B cell (primary cell): ENCODE measurements around the gene STRBP. TPM values are rescaled to one million over a fixed set of nuclear protein-coding genes. Genes with fewer than 3 reads are reported as not detected.

Source experiments
- ATAC-seq: fragments of 200-7000 bp; cut with Tn5 transposase; one replicate; pipeline ENCODE4 v1.10.0; 2021; ENCODE audit warnings: low read depth, mild to moderate bottlenecking, moderate number of reproducible peaks, moderate library complexity
- CTCF ChIA-PET: fragments of 350-600 bp; sonication (Branson Sonifier 250); formaldehyde crosslinking; loops from one replicate; lab custom pipeline; 2021; ENCODE audit warnings: antibody characterized with exemption, inconsistent platforms; lab: Charles Lee
- POLR2A ChIA-PET: fragments of 350-600 bp; sonication (Branson Sonifier 250); formaldehyde crosslinking; loops from one replicate; lab custom pipeline; 2021; ENCODE audit warnings: antibody characterized with exemption; lab: Charles Lee
- DNase-seq: peaks from one replicate; pipeline ENCODE4 v3.0.0; 2013
- H2AFZ ChIP-seq: 2 replicates; pipeline ENCODE4 v1.6.1; 2012; ENCODE audit warnings: mild to moderate bottlenecking, low read depth, low read length; ENCODE audit not compliant: insufficient read depth, poor library complexity, severe bottlenecking
- H3K27ac ChIP-seq, 2 donors: 1 replicate in 1 of 2; 2 replicates in 1 of 2; pipeline ENCODE4 v1.5.1; 2012 to 2013; ENCODE audit warnings: low read length in 2 of 2, mild to moderate bottlenecking in 2 of 2, moderate library complexity in 1 of 2
- H3K27me3 ChIP-seq, 4 experiments: fragments of 200-600 bp in 1 of 4; sonication (generic) in 1 of 4; replicated peaks in 1 of 4; 1 replicate in 2 of 4; 2 replicates in 2 of 4; pipeline versions ENCODE4 v1.6.1 to v1.7.0; 2013 to 2016; ENCODE audit warnings: low read length in 3 of 4, mild to moderate bottlenecking in 2 of 4, mixed read lengths in 1 of 4, moderate library complexity in 1 of 4; ENCODE audit not compliant: insufficient read depth in 4 of 4, control insufficient read depth in 3 of 4; ENCODE audit errors: control extremely low read depth in 1 of 4
- H3K36me3 ChIP-seq, 2 experiments: replicated peaks in 1 of 2; 1 replicate in 1 of 2; 2 replicates in 1 of 2; pipeline versions ENCODE4 v1.6.1 to v1.7.1; 2013; ENCODE audit warnings: low read length in 1 of 2; ENCODE audit not compliant: insufficient read depth in 2 of 2, control insufficient read depth in 1 of 2; ENCODE audit errors: control extremely low read depth in 1 of 2, extremely low read depth in 1 of 2
- H3K4me1 ChIP-seq, 2 donors: fragments of 200-600 bp in 1 of 2; sonication (generic) in 1 of 2; 1 replicate in 1 of 2; 2 replicates in 1 of 2; pipeline versions ENCODE4 v1.5.1 to v1.6.1; 2013 to 2017; ENCODE audit warnings: low read length in 2 of 2; ENCODE audit not compliant: control insufficient read depth in 2 of 2, insufficient read depth in 2 of 2
- H3K4me2 ChIP-seq: replicated peaks from 2 replicates; pipeline ENCODE3; 2012; ENCODE audit warnings: mild to moderate bottlenecking, low read depth, low read length; ENCODE audit not compliant: poor library complexity, severe bottlenecking
- H3K4me3 ChIP-seq, 5 experiments: fragments of 200-600 bp in 1 of 5; sonication (generic) in 1 of 5; 1 replicate in 3 of 5; 2 replicates in 2 of 5; pipeline versions ENCODE4 v1.5.1 to v1.7.0; 2011 to 2016; ENCODE audit warnings: low read length in 4 of 5, mild to moderate bottlenecking in 4 of 5, low read depth in 2 of 5, control low read depth in 1 of 5, moderate library complexity in 1 of 5; ENCODE audit not compliant: insufficient read depth in 1 of 5; ENCODE audit errors: control extremely low read depth in 1 of 5, extremely low read depth in 1 of 5
- H3K79me2 ChIP-seq: fragments of 200-600 bp; sonication (generic); one replicate; pipeline ENCODE4 v1.6.0; 2016; ENCODE audit warnings: low read length; ENCODE audit not compliant: control insufficient read depth, insufficient read depth
- H3K9ac ChIP-seq: fragments of 200-600 bp; sonication (generic); 2 replicates; pipeline ENCODE4 v1.6.1; 2017; ENCODE audit warnings: mild to moderate bottlenecking, low read length, moderate library complexity
- H3K9me3 ChIP-seq, 3 donors: one replicate each; pipeline versions ENCODE4 v1.6.1 to v1.7.1; 2013; ENCODE audit warnings: low read length in 2 of 3; ENCODE audit not compliant: control insufficient read depth in 2 of 3, insufficient read depth in 1 of 3; ENCODE audit errors: control extremely low read depth in 1 of 3
- H4K20me1 ChIP-seq: 2 replicates; pipeline ENCODE4 v1.6.0; 2012; ENCODE audit warnings: mild to moderate bottlenecking, low read length; ENCODE audit not compliant: insufficient read depth, control insufficient read depth, poor library complexity, severe bottlenecking
- H3K27ac Mint-ChIP-seq: one replicate; pipeline ENCODE4 v1.8.0; 2021; ENCODE audit warnings: mixed read lengths
- H3K27me3 Mint-ChIP-seq: one replicate; pipeline ENCODE4 v1.8.0; 2021; ENCODE audit warnings: mixed read lengths
- H3K4me1 Mint-ChIP-seq: one replicate; pipeline ENCODE4 v1.8.0; 2021; ENCODE audit warnings: mixed read lengths
- H3K4me3 Mint-ChIP-seq: one replicate; pipeline ENCODE4 v1.8.0; 2021; ENCODE audit warnings: mixed read lengths
- H3K9me3 Mint-ChIP-seq: one replicate; pipeline ENCODE4 v1.8.0; 2022; ENCODE audit warnings: mixed read lengths; ENCODE audit not compliant: insufficient read depth
- CTCF ChIP-seq: fragments of 200-600 bp; IDR thresholded peaks from one replicate; pipeline ENCODE4 v1.8.0; 2022; ENCODE audit warnings: antibody characterized with exemption, mild to moderate bottlenecking
- EZH2 ChIP-seq: IDR thresholded peaks from 2 replicates; pipeline ENCODE4 v1.6.1; 2012; ENCODE audit warnings: borderline replicate concordance, low read depth, mild to moderate bottlenecking, moderate library complexity, low read length; ENCODE audit not compliant: insufficient read depth, poor library complexity, severe bottlenecking
- WGBS: methylation state at CpG from one replicate; pipeline ENCODE4 v1.1.5; 2013; ENCODE audit warnings: missing lambda C conversion rate; ENCODE audit not compliant: insufficient coverage; 5-methylcytosine and 5-hydroxymethylcytosine counted together
- intact Hi-C: fragments of 100-400 bp; cut with micrococcal nuclease; formaldehyde crosslinking; loops from one replicate; pipeline ENCODE4 v1.10.0; 2022
- polyA plus RNA-seq: library from polyadenylated mRNA; depleted of rRNA; stranded (reverse); fragments of >200 nt; gene quantifications from 2 replicates; pipeline ENCODE4 v1.2.3, GENCODE V29; 2012
- total RNA-seq, 2 donors: library from RNA; stranded (reverse); fragments of 120-200 nt in 1 of 2; gene quantifications; 1 replicate in 1 of 2; 2 replicates in 1 of 2; pipeline versions ENCODE4 v1.2.3 to v1.2.4, GENCODE V29; 2013 to 2022

STRBP gene
- total and polyA plus RNA-seq, 2 donors (not counting 1 experiment from before 2014, with no cell fraction given), result 39.1 to 189 TPM

GRCh38 chr9:123314617-123315016 is 46.2 kb upstream of the STRBP start:
- Histone ChIP-seq H3K4me1 (peaks cover 27 to 37% of the 10 kb centered on the region in 2 donors), H3K27me3 (no peaks in the 10 kb centered on the region), H3K79me2 (no peaks in the 10 kb centered on the region), H4K20me1 (no peaks in the 10 kb centered on the region), H3K4me2 (no peak overlapping the region), H3K36me3 (no peaks in the 10 kb centered on the region), H3K4me3 (no peak overlapping the region), H3K9me3 (no peaks in the 10 kb centered on the region), H2AFZ (no peak overlapping the region), H3K9ac (no peak overlapping the region), H3K27ac (no peak overlapping the region)
- ChIA-PET POLR2A (interaction anchor here (1.3 kb wide), 1 partner anchor 10 kb away, joined by 3 read pairs; no protein-coding TSS in a partner anchor), CTCF (interaction anchor here (1.0 to 1.5 kb wide), 2 partner anchors 10 to 35 kb away, joined by 3 to 4 read pairs; no protein-coding TSS in a partner anchor)
- 100% methylated on average over 1 of the region's 6 CpGs for WGBS
- no peak overlapping the region for H3K27ac Mint-ChIP-seq
- intact Hi-C loops, result no loop called here
- no peaks in the 10 kb centered on the region for H3K27me3 Mint-ChIP-seq
- H3K4me3 Mint-ChIP-seq, result no peak overlapping the region
- no peaks in the 10 kb centered on the region for H3K9me3 Mint-ChIP-seq
- DNase-seq (no peak), ATAC-seq (no peak)
- H3K4me1 Mint-ChIP-seq, result peaks cover 51% of the 10 kb centered on the region
- TF ChIP-seq CTCF (no peak), EZH2 (no peak)

GRCh38 chr9:123312306-123312877 is 44.0 kb upstream of the STRBP start:
- Histone ChIP-seq H3K27me3 (no peaks in the 10 kb centered on the region), H3K9me3 (no peaks in the 10 kb centered on the region), H3K4me2 (no peak overlapping the region), H3K9ac (no peak overlapping the region), H3K4me3 (no peak overlapping the region), H3K79me2 (no peaks in the 10 kb centered on the region), H3K36me3 (no peaks in the 10 kb centered on the region), H2AFZ (no peak overlapping the region), H4K20me1 (no peaks in the 10 kb centered on the region), H3K4me1 (peaks cover 18 to 21% of the 10 kb centered on the region in 2 donors), H3K27ac (no peak overlapping the region)
- intact Hi-C loops, result no loop called here
- TF ChIP-seq EZH2 (no peak), CTCF (no peak)
- DNase-seq (no peak), ATAC-seq (no peak)
- WGBS, result 66% methylated on average over 4 of the region's 4 CpGs
- Mint-ChIP-seq H3K27me3 (no peaks in the 10 kb centered on the region), H3K9me3 (no peaks in the 10 kb centered on the region), H3K4me1 (peaks cover 34% of the 10 kb centered on the region), H3K4me3 (no peak overlapping the region), H3K27ac (no peak overlapping the region)
- POLR2A ChIA-PET, result no interaction called here
- CTCF ChIA-PET, result no interaction called here
